GM06990 (cell line): ENCODE results near the gene TLE2.
"Not testable (repeated sequence)": the region's sequence is repeated elsewhere in the genome, so short reads cannot be mapped to it uniquely, and the experiment has no call there.

Experiments
- DNase-seq: peaks from one replicate; pipeline ENCODE4 v3.0.0-alpha.2; 2011; ENCODE audit not compliant: insufficient read length; ENCODE audit errors: extremely low read depth
- H3K27me3 ChIP-seq: replicated peaks from 2 replicates; pipeline ENCODE4 v1.6.0; 2011; ENCODE audit warnings: low read length; ENCODE audit not compliant: control insufficient read depth, insufficient read depth
- H3K36me3 ChIP-seq: 2 replicates; pipeline ENCODE4 v1.5.1; 2011; ENCODE audit warnings: low read length; ENCODE audit not compliant: control insufficient read depth, insufficient read depth
- H3K4me3 ChIP-seq: replicated peaks from 2 replicates; pipeline ENCODE4 v1.5.1; 2011; ENCODE audit warnings: low read depth, mild to moderate bottlenecking, control low read depth, low read length
- TF ChIP-seq, protein P1 (sequence below): IDR thresholded peaks from 2 replicates; pipeline ENCODE4 v1.5.1; 2011; ENCODE audit warnings: low read length, control low read depth, mild to moderate bottlenecking, inconsistent platforms; ENCODE audit not compliant: insufficient read depth, poor library complexity, severe bottlenecking

Gene TLE2

DNA sequence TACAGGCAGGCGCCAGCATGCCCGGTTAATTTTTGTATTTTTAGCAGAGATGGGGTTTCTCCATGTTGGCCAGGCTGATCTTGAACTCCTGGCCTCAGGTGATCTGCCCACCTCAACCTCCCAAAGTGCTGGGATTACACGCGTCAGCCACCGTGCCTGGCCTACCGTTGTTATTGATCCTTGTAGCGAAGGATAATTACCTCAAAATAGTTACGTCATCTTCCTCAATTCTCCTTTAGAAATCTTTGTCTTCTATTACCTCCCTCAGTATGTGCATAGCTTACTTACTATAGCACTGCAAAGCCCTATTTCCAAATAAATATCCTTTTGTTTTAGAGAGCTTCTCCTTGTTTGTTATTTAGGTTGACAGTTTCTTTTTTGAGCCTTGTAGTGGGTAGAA, 61.1 kb downstream of the TLE2 start:
- no peaks in the 10 kb centered on the region for H3K27me3 ChIP-seq
- no peaks in the 10 kb centered on the region for H3K36me3 ChIP-seq
- DNase-seq, result no peak
- TF ChIP-seq, protein P1, sequence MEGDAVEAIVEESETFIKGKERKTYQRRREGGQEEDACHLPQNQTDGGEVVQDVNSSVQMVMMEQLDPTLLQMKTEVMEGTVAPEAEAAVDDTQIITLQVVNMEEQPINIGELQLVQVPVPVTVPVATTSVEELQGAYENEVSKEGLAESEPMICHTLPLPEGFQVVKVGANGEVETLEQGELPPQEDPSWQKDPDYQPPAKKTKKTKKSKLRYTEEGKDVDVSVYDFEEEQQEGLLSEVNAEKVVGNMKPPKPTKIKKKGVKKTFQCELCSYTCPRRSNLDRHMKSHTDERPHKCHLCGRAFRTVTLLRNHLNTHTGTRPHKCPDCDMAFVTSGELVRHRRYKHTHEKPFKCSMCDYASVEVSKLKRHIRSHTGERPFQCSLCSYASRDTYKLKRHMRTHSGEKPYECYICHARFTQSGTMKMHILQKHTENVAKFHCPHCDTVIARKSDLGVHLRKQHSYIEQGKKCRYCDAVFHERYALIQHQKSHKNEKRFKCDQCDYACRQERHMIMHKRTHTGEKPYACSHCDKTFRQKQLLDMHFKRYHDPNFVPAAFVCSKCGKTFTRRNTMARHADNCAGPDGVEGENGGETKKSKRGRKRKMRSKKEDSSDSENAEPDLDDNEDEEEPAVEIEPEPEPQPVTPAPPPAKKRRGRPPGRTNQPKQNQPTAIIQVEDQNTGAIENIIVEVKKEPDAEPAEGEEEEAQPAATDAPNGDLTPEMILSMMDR, result no peak
- H3K4me3 ChIP-seq, result no peak overlapping the region

DNA sequence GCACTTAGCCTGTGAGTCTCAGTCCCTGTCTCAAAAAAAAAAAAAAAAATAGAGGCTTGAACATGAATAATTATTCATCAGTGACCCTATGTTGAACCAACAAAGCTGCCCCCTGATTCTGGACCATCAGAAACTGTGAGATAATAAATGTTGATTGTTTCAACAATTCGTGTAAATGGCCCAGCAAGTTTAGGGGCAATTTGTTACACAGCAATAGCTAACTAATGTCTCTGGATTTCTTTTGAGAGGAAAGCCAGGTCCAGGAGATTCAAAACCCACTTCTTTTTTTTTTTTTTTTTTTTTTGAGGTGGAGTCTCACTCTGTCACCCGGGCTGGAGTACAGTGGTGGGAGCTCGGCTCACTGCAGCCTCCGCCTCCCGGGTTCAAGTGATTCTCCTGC, 64.2 kb downstream of the TLE2 start:
- no peak for DNase-seq
- TF ChIP-seq, protein P1, result no peak
- H3K4me3 ChIP-seq, result no peak overlapping the region
- no peaks in the 10 kb centered on the region for H3K36me3 ChIP-seq
- H3K27me3 ChIP-seq, result no peaks in the 10 kb centered on the region

DNA sequence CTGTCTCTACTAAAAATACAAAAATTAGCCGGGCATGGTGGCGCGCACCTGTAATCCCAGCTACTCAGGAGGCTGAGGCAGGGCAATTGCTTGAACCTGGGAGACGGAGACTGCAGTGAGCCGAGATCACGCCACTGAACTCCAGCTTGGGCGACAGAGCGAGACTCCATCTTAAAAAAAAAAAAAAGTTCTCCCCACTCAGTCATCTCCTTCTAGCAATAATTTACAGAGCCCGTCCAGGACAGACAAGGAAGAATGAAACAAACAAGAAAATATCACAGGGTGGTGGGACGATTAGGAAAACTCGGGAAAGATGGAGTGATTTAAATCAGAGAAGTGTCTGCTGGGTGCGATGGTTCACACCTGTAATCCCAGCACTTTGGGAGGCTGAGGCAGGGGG, 65.4 kb downstream of the TLE2 start:
- DNase-seq, H3K27me3 ChIP-seq: not testable (repeated sequence)

DNA sequence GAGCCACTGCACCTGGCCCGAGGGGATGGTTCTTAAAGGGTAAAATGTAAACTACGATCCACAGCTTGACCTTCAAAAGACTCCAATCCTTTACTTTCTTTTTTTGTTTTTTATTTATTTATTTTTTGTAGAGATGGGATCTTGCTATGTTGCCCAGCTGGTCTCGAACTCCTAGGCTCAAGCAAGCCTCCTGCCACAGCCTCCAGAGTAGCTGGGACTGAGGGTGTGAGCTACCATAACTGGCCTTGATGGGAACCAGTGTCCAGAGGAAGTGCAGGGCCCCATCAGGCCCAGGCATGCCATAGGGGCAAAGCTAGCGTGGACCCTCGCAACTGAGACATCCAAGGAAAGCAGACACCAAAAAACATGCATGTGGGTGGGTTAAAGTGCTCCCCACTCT, 66.0 kb downstream of the TLE2 start:
- Histone ChIP-seq H3K4me3 (no peak overlapping the region), H3K27me3 (no peaks in the 10 kb centered on the region), H3K36me3 (no peaks in the 10 kb centered on the region)
- DNase-seq, result no peak
- TF ChIP-seq, protein P1, result no peak

More for the DNA sequence above, 65.4 kb downstream of the TLE2 start:
- not testable (repeated sequence) for H3K4me3 ChIP-seq, H3K36me3 ChIP-seq

DNA sequence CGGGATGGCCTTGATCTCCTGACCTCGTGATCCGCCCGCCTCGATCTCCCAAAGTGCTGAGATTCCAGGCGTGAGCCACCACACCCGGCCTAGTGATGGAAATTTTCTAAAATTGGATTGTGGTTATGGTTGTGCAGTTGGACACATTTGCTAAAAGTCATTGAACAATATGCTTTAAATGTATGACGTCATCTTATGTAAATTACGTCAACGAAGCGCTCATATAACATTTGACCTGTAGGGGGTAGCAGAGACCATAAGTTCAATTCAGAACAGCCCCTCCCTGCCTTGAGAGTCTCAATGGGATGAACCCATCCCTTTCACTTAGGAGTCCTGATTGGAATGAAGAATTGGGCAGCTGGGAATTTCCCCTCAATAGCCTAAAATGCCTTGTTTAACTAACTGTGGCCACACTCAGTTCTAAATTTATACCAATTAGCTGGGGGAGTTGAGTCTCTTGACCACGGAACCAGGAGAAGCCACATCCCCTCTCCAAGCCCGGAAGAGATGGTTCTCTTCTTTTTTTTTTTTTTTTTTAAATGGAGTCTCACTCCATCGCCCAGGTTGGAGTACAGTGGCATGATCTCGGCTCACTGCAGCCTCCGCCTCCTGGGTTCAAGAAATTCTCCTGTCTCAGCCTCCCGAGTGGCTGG, 66.9 kb downstream of the TLE2 start:
- H3K27me3 ChIP-seq, result no peaks in the 10 kb centered on the region
- peak; percentile 48 for DNase-seq
- peak overlapping the region; percentile 44 for H3K4me3 ChIP-seq

DNA sequence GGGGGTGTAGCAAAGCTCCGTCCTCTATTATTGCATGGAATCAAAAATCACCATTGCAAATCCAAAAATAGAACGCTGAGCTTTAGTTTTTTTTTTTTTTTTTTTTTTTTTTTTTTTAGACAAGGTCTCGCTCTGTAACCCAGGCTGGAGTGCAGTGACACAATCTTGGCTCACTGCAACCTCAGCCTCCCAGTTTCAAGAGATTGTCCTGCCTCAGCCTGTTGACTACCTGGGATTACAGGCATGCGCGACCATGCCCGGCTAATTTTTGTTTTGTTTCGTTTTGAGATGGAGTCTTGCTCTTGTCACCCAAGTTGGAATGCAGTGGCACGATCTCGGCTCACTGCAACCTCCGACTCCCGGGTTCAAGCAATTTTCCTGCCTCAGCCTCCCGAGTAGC, 69.0 kb downstream of the TLE2 start:
- Histone ChIP-seq H3K4me3 (no peak overlapping the region), H3K27me3 (no peaks in the 10 kb centered on the region), H3K36me3 (no peaks in the 10 kb centered on the region)
- no peak for DNase-seq
- TF ChIP-seq, protein P1, result no peak

More for the DNA sequence above, 66.9 kb downstream of the TLE2 start:
- TF ChIP-seq, protein P1, result peak; percentile 57
- H3K36me3 ChIP-seq, result no peaks in the 10 kb centered on the region
